ENCODE results near the gene GLYATL1B. TPM values are rescaled to one million over a fixed set of nuclear protein-coding genes. Genes with fewer than 3 reads are reported as not detected.

The GLYATL1B gene
- total RNA-seq, 1 donor from 2014 or later: not detected

GRCh38 chr11:59142530-59143507, 56.7 kb downstream of the GLYATL1B start, which contains the start of gene FAM111A:
Gene FAM111A (plus strand): TSS chr11:59142856. CDS start chr11:59148873, 6,017 bp downstream.
- TF ChIP-seq CTCF (IDR thresholded peaks at IDR 0.05): no peak
- H3K27me3 Mint-ChIP-seq: no peaks in the 10 kb centered on the region
- peak within 1 kb of the TSS; percentile 99 for H3K4me3 Mint-ChIP-seq
- ChIA-PET POLR2A (interaction anchor here (0.6 to 4.8 kb wide), 11 partner anchors 7 to 567 kb away, joined by 3 to 53 read pairs (median 7); partner anchors contain the start of genes FAM111B, LPXN and MPEG1), CTCF (interaction anchor here (1.3 to 5.9 kb wide), 9 partner anchors 12 to 288 kb away, joined by 4 to 97 read pairs (median 5); partner anchors contain the start of gene DTX4)
- peaks cover 71% of the 10 kb centered on the region for H3K4me1 Mint-ChIP-seq
- H3K9me3 Mint-ChIP-seq: no peaks in the 10 kb centered on the region
- peak within 1 kb of the TSS; percentile 99 for H3K27ac Mint-ChIP-seq
- intact Hi-C loops (cut with micrococcal nuclease): loop anchor here (1.0 to 5.0 kb wide), 6 partner anchors 15 to 1476 kb away; partner anchors contain the start of genes PATL1 and ZFP91
- ATAC-seq (ENCODE audit: low read depth): peak; percentile 76
- H3K36me3 Mint-ChIP-seq (ENCODE audit: low read depth): peaks cover 27% of the 10 kb centered on the region
- peak; percentile 73 for DNase-seq

GRCh38 chr11:59144096-59144495, 58.0 kb downstream of the GLYATL1B start:
- TF ChIP-seq CTCF (IDR thresholded peaks at IDR 0.05): no peak
- POLR2A ChIA-PET: interaction anchor here (0.5 to 4.8 kb wide), 16 partner anchors 8 to 1720 kb away, joined by 3 to 53 read pairs (median 4); partner anchors contain the start of genes DTX4, FAM111B and LPXN
- CTCF ChIA-PET: interaction anchor here (0.7 to 5.9 kb wide), 6 partner anchors 8 to 514 kb away, joined by 3 to 84 read pairs (median 4); partner anchors contain the start of gene DTX4
- Mint-ChIP-seq H3K27me3 (no peaks in the 10 kb centered on the region), H3K36me3 (ENCODE audit: low read depth) (peaks cover 24% of the 10 kb centered on the region), H3K9me3 (no peaks in the 10 kb centered on the region), H3K4me3 (peak overlapping the region; percentile 99), H3K27ac (peak overlapping the region; percentile 99), H3K4me1 (peaks cover 83% of the 10 kb centered on the region)
- ATAC-seq (ENCODE audit: low read depth) (no peak), DNase-seq (no peak)
- intact Hi-C loops (cut with micrococcal nuclease): loop anchor here (2.0 to 5.0 kb wide), 2 partner anchors 473 to 523 kb away; partner anchors contain the start of gene PATL1

Other genes with a start within 250 kb of the GLYATL1B start
- gene GLYATL2, start 241.6 kb upstream of the GLYATL1B start, total RNA-seq: not detected in 2 replicates
- gene GLYATL1, start 146.8 kb upstream of the GLYATL1B start, total RNA-seq: not detected in 2 replicates
- 48.0 and 49.1 TPM in 2 replicates for gene FAM111B, start 20.9 kb downstream of the GLYATL1B start, total RNA-seq
- 51.5 and 64.3 TPM in 2 replicates for gene FAM111A, start 56.5 kb downstream of the GLYATL1B start, total RNA-seq
- gene DTX4, start 85.8 kb downstream of the GLYATL1B start, total RNA-seq: 24.2 TPM in 2 replicates
- 145 and 154 TPM in 2 replicates for gene MPEG1, start 126.6 kb downstream of the GLYATL1B start, total RNA-seq

Measured in activated B cell treated with CpG ODN at 0.5 μM for 24 hours (primary cell).